Panc1 (cell line): ENCODE data around the gene CLCN4. TPM values are rescaled to one million over a fixed set of nuclear protein-coding genes. Genes with fewer than 3 reads are reported as not detected.

Experiments used
- ATAC-seq: fragments of 200-7000 bp; cut with Tn5 transposase; 2 replicates; pipeline ENCODE4 v1.9.1; 2020; ENCODE audit warnings: mild to moderate bottlenecking, moderate library complexity
- BruUV-seq: library from RNA; stranded (reverse); fragments of 400-500 nt; replicated peaks from 2 replicates; lab custom pipeline; 2021; lab: Mats Ljungman, UMichigan
- CTCF ChIA-PET: fragments of 300-600 bp; sonication (Branson Sonifier 250); formaldehyde crosslinking; loops from one replicate; lab custom pipeline; 2022; ENCODE audit warnings: antibody characterized with exemption; lab: Charles Lee
- POLR2A ChIA-PET: fragments of 300-600 bp; sonication (Branson Sonifier 250); formaldehyde crosslinking; loops from one replicate; lab custom pipeline; 2022; ENCODE audit warnings: antibody characterized with exemption; lab: Charles Lee
- DNase-seq: peaks from one replicate; pipeline ENCODE4 v3.0.0-alpha.2; 2010; ENCODE audit warnings: low read depth, low spot score
- H3K27ac ChIP-seq: 2 replicates; pipeline ENCODE4 v1.5.1; 2011; ENCODE audit warnings: mild to moderate bottlenecking, low read length, inconsistent platforms
- H3K27me3 ChIP-seq: fragments of 200-500 bp; sonication (Bioruptor generic); 2 replicates; pipeline ENCODE4 v1.6.0; 2014; ENCODE audit warnings: low read length, inconsistent platforms; ENCODE audit not compliant: control insufficient read depth, insufficient read depth
- H3K36me3 ChIP-seq: fragments of 200-500 bp; sonication (Bioruptor generic); 2 replicates; pipeline ENCODE4 v1.5.1; 2014; ENCODE audit warnings: inconsistent platforms, mild to moderate bottlenecking, low read length, moderate library complexity; ENCODE audit not compliant: control insufficient read depth, insufficient read depth
- H3K4me1 ChIP-seq: 2 replicates; pipeline ENCODE4 v1.5.1; 2011; ENCODE audit warnings: inconsistent platforms, mild to moderate bottlenecking, low read length, moderate library complexity; ENCODE audit not compliant: control insufficient read depth, insufficient read depth
- H3K4me3 ChIP-seq, 2 experiments: 2 replicates each; pipeline ENCODE4 v1.5.1; 2011 to 2012; ENCODE audit warnings: low read depth in 2 of 2, low read length in 2 of 2, mild to moderate bottlenecking in 2 of 2, inconsistent platforms in 1 of 2, moderate library complexity in 1 of 2
- H3K9me3 ChIP-seq: fragments of 200-500 bp; sonication (Bioruptor generic); 2 replicates; pipeline ENCODE4 v1.5.1; 2014; ENCODE audit warnings: low read depth, mild to moderate bottlenecking, inconsistent platforms, low read length, moderate library complexity; ENCODE audit not compliant: control insufficient read depth, insufficient read depth
- CTCF ChIP-seq: fragments of 450-650 bp; IDR thresholded peaks from 2 replicates; pipeline ENCODE4 v1.5.1; 2017; ENCODE audit warnings: mild to moderate bottlenecking
- POLR2AphosphoS5 ChIP-seq: IDR thresholded peaks from 2 replicates; pipeline ENCODE4 v1.6.1; 2012; ENCODE audit warnings: mild to moderate bottlenecking, low read depth, low read length, moderate library complexity
- REST ChIP-seq, 2 experiments: IDR thresholded peaks; 2 replicates each; pipeline ENCODE4 v1.6.1; 2011 to 2012; ENCODE audit warnings: low read depth in 2 of 2, control low read depth in 1 of 2, low read length in 1 of 2, mild to moderate bottlenecking in 1 of 2, moderate library complexity in 1 of 2; ENCODE audit not compliant: insufficient read depth in 1 of 2
- SIN3A ChIP-seq: IDR thresholded peaks from 2 replicates; pipeline ENCODE4 v1.6.1; 2012; ENCODE audit warnings: low read depth, mild to moderate bottlenecking, low read length, moderate library complexity, borderline replicate concordance; ENCODE audit not compliant: insufficient read depth
- TCF7L2 ChIP-seq: IDR thresholded peaks from 2 replicates; pipeline ENCODE4 v1.6.1; 2011; ENCODE audit warnings: mild to moderate bottlenecking, low read depth, low read length, inconsistent platforms
- in situ Hi-C: cut with HindIII; loops from 2 replicates; pipeline ENCODE4 v1.10.0; 2016; ENCODE audit warnings: low sequenced_read_pairs, low pct_unique_long_range_greater_than_20kb
- intact Hi-C: fragments of 100-400 bp; cut with micrococcal nuclease; formaldehyde crosslinking; loops from one replicate; pipeline ENCODE4 v1.10.0; 2022; ENCODE audit not compliant: unreplicated experiment
- total RNA-seq: library from RNA; stranded (reverse); gene quantifications from one replicate; pipeline ENCODE4 v1.2.1, GENCODE V29; 2021; ENCODE audit not compliant: unreplicated experiment

Gene CLCN4
- total RNA-seq, 1 experiment from 2014 or later, result 2.5 TPM

DNA sequence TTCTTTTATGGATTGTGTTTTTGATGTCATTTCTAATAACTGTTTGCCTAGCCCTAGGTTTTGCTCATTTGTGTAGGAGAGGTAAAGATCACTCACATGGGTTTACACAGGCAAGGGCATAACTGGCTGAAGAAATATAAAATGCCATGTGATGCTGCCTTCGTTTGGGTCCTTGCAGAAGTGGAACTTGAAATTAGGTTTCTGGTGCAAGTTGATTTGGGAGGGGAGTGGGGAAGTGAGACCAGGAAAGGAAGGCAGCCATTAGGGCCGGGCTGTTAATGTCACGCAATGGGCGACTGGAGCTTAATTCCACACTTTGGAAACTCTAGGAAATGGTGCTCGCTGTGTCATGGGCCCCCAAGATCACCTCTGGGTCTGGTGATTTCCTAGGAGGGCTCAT is 14.5 kb downstream of the CLCN4 start:
- no peaks in the 10 kb centered on the region for H3K36me3 ChIP-seq
- CTCF ChIA-PET, result no interaction called here
- ATAC-seq, result no peak
- H3K27me3 ChIP-seq, result no peaks in the 10 kb centered on the region
- BruUV-seq, result no TSS peak
- no peak for DNase-seq
- H3K4me1 ChIP-seq, result no peaks in the 10 kb centered on the region
- H3K27ac ChIP-seq, result no peak overlapping the region
- H3K4me3 ChIP-seq, result no peak overlapping the region
- in situ Hi-C loops, result no loop called here
- POLR2A ChIA-PET, result no interaction called here
- TF ChIP-seq TCF7L2 (no peak), SIN3A (no peak), CTCF (no peak), REST (IDR thresholded peaks at IDR 0.05; ENCODE audit: insufficient read depth in 1 of 2, low read depth in 2 of 2, low read length in 1 of 2) (no peak), POLR2AphosphoS5 (no peak)
- intact Hi-C loops, result no loop called here
- H3K9me3 ChIP-seq, result no peaks in the 10 kb centered on the region

DNA sequence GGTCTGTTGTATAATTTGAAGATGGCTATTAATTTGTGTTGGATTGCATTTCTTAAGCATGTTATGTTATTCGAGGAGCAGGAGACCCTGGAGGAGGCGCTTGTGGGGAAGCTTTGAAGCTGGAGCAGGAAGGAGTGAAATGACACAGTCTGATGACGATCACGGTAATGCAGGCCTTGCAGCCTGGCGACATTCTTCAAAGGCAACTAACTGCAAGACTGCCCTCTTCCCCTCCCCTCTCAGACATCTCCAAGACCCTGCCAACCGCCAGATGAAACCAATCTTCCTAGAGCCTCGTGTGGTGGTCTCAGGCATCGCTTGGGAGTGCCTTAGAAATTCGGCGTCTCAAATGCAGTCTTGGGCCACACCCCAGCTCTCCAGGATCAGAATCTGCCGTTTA is 16.1 kb downstream of the CLCN4 start:
- no peak for DNase-seq
- intact Hi-C loops, result no loop called here
- Histone ChIP-seq H3K9me3 (no peaks in the 10 kb centered on the region), H3K36me3 (no peaks in the 10 kb centered on the region), H3K27ac (no peak overlapping the region), H3K4me3 (no peak overlapping the region), H3K4me1 (no peaks in the 10 kb centered on the region), H3K27me3 (no peaks in the 10 kb centered on the region)
- ATAC-seq, result no peak
- no TSS peak for BruUV-seq
- ChIA-PET CTCF (no interaction called here), POLR2A (no interaction called here)
- no peak for TF ChIP-seq TCF7L2
- no peak for TF ChIP-seq REST (IDR thresholded peaks at IDR 0.05; ENCODE audit: insufficient read depth in 1 of 2, low read depth in 2 of 2, low read length in 1 of 2)
- no peak for TF ChIP-seq POLR2AphosphoS5
- TF ChIP-seq CTCF, result no peak
- TF ChIP-seq SIN3A, result no peak
- in situ Hi-C loops, result no loop called here
